Activated CD4-positive, alpha-beta memory T cell treated with anti-CD3 and anti-CD28 coated beads, Interleukin-2, amount 10 ng/mL, durations not matched to agents 7 days and 5 days (primary cell): ENCODE data around the gene PCDHGB1. TPM values are rescaled to one million over a fixed set of nuclear protein-coding genes. Genes with fewer than 3 reads are reported as not detected.
"Not testable (repeated sequence)": the region's sequence is repeated elsewhere in the genome, so short reads cannot be mapped to it uniquely, and the experiment has no call there.

Experiments used
- CTCF ChIA-PET: fragments of 350-600 bp; sonication (Branson Sonifier 250); formaldehyde crosslinking; loops from one replicate; lab custom pipeline; 2021; ENCODE audit warnings: antibody characterized with exemption, inconsistent platforms; lab: Charles Lee
- POLR2A ChIA-PET: fragments of 350-600 bp; sonication (Branson Sonifier 250); formaldehyde crosslinking; loops from one replicate; lab custom pipeline; 2021; ENCODE audit warnings: antibody characterized with exemption; lab: Charles Lee
- DNase-seq: peaks from one replicate; pipeline ENCODE4 v3.0.0-alpha.2; 2020
- H3K27ac Mint-ChIP-seq: one replicate; pipeline ENCODE4 v1.8.0; 2021; ENCODE audit warnings: mild to moderate bottlenecking, mixed read lengths
- H3K27me3 Mint-ChIP-seq: one replicate; pipeline ENCODE4 v1.8.0; 2021; ENCODE audit warnings: mixed read lengths
- H3K36me3 Mint-ChIP-seq: one replicate; pipeline ENCODE4 v1.8.0; 2021; ENCODE audit warnings: low read depth, mixed read lengths
- H3K4me1 Mint-ChIP-seq: one replicate; pipeline ENCODE4 v1.8.0; 2021; ENCODE audit warnings: mixed read lengths
- H3K4me3 Mint-ChIP-seq: one replicate; pipeline ENCODE4 v1.8.0; 2021; ENCODE audit warnings: mild to moderate bottlenecking, mixed read lengths
- H3K9me3 Mint-ChIP-seq: one replicate; pipeline ENCODE4 v1.8.0; 2021; ENCODE audit warnings: mixed read lengths
- total RNA-seq, 2 experiments: library from RNA; stranded (reverse); gene quantifications; one replicate each; pipeline ENCODE4 v1.2.3, GENCODE V29; 2021

The PCDHGB1 gene
- total RNA-seq, 2 experiments from 2014 or later, result 0.13 TPM; not detected in 1

GRCh38 chr5:141373673-141374317 lies 23.9 kb downstream of the PCDHGB1 start, which contains the start of gene PCDHGA6:
PCDHGA6 (plus strand) TSS chr5:141373891; CDS start chr5:141374084, 193 bp downstream.
- ChIA-PET CTCF (interaction anchor here (1.2 kb wide), 1 partner anchor 54 kb away, joined by 3 read pairs; no protein-coding TSS in a partner anchor), POLR2A (no interaction called here)
- Mint-ChIP-seq H3K4me1 (no peaks in the 10 kb centered on the region), H3K4me3 (peak within 1 kb of the TSS; percentile 16), H3K36me3 (peaks cover 11% of the 10 kb centered on the region), H3K27ac (no peak within 1 kb of the TSS), H3K9me3 (peaks cover 19% of the 10 kb centered on the region), H3K27me3 (peaks cover 29% of the 10 kb centered on the region)
- no peak for DNase-seq

GRCh38 chr5:141374627-141375026 lies 24.7 kb downstream of the PCDHGB1 start:
- no peaks in the 10 kb centered on the region for H3K4me1 Mint-ChIP-seq
- ChIA-PET POLR2A (no interaction called here), CTCF (no interaction called here)
- H3K27ac Mint-ChIP-seq, result no peak overlapping the region
- H3K4me3 Mint-ChIP-seq, result no peak overlapping the region
- H3K9me3 Mint-ChIP-seq, result peaks cover 19% of the 10 kb centered on the region
- no peak for DNase-seq
- peaks cover 25% of the 10 kb centered on the region for H3K27me3 Mint-ChIP-seq
- peaks cover 11% of the 10 kb centered on the region for H3K36me3 Mint-ChIP-seq

DNA sequence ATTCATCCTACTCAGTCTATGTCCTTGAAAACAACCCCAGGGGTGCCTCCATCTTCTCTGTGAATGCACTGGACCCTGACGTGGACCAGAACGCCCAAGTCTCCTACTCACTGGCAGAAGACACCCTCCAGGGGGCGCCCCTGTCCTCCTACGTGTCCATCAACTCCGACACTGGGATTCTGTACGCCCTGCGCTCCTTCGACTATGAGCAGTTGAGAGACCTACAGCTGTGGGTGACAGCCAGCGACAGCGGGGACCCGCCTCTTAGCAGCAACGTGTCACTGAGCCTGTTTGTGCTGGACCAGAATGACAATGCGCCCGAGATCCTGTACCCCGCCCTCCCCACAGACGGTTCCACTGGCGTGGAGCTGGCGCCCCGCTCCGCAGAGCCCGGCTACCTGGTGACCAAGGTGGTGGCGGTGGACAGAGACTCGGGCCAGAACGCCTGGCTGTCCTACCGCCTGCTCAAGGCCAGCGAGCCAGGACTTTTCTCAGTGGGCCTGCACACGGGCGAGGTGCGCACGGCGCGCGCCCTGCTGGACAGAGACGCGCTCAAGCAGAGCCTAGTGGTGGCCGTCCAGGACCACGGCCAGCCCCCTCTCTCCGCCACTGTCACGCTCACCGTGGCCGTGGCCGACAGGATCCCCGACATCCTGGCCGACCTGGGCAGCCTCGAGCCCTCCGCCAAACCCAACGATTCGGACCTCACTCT lies 25.7 kb downstream of the PCDHGB1 start:
- peaks cover 19% of the 10 kb centered on the region for H3K9me3 Mint-ChIP-seq
- peaks cover 17% of the 10 kb centered on the region for H3K27me3 Mint-ChIP-seq
- DNase-seq, H3K4me3 Mint-ChIP-seq, H3K27ac Mint-ChIP-seq, H3K4me1 Mint-ChIP-seq, POLR2A ChIA-PET: not testable (repeated sequence)
- peaks cover 11% of the 10 kb centered on the region for H3K36me3 Mint-ChIP-seq
- CTCF ChIA-PET, result interaction anchor here (0.7 kb wide), 1 partner anchor 100 kb away, joined by 4 read pairs; no protein-coding TSS in a partner anchor

DNA sequence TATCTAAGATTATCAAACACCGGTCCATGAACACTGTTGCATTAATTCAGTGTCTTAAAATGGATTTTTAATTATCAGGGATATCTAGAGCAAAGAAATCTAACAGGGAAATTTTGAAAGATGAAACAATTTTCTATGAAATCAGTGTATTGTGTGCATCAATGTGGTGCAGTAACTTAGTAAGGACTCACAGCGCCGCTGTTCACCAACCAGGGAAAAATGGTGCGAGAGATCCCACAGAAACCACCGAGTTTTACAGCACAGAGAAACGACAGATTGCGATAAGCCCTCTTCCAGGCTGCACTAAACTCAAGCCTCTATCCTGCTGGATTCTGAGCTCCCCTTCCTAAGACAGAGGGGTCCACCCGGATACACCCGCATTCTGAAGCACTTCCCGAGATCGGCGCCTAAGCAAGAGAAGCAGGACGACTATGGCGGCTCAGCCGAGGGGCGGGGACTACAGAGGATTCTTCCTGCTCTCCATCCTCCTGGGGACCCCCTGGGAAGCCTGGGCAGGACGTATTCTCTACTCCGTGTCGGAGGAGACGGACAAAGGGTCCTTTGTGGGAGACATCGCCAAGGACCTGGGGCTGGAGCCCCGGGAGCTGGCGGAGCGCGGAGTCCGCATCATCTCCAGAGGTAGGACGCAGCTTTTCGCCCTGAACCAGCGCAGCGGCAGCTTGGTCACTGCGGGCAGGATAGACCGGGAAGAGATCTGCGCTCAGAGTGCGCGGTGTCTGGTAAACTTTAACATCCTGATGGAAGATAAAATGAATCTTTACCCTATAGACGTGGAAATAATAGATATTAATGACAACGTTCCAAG lies 32.8 kb downstream of the PCDHGB1 start, which contains the start of gene PCDHGA7:
TSS of gene PCDHGA7 (plus strand) at position 274 of the 826 bp plus-strand sequence. CDS start at position 432, 158 bp downstream.
- Mint-ChIP-seq H3K4me3 (peak within 1 kb of the TSS; percentile 46), H3K36me3 (no peaks in the 10 kb centered on the region), H3K9me3 (peaks cover 8% of the 10 kb centered on the region), H3K4me1 (no peaks in the 10 kb centered on the region), H3K27ac (no peak within 1 kb of the TSS), H3K27me3 (peaks cover 31% of the 10 kb centered on the region)
- DNase-seq, result no peak
- ChIA-PET CTCF (interaction anchor here (1.1 kb wide), 1 partner anchor 16 kb away, joined by 4 read pairs; no protein-coding TSS in a partner anchor), POLR2A (no interaction called here)

DNA sequence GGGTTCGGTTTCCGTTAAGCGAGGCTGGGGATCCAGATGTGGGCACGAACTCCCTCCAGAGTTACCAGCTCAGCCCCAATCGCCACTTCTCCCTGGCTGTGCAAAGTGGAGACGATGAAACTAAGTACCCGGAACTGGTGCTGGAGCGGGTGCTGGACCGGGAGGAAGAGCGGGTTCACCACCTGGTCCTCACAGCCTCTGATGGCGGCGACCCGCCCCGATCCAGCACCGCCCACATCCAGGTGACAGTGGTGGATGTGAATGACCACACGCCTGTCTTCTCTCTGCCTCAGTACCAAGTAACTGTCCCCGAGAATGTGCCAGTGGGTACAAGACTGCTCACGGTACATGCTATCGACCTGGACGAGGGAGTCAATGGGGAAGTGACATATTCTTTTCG lies 33.4 kb downstream of the PCDHGB1 start:
- H3K4me3 Mint-ChIP-seq, result no peak overlapping the region
- no peak for DNase-seq
- peaks cover under 1% of the 10 kb centered on the region for H3K36me3 Mint-ChIP-seq
- CTCF ChIA-PET, result interaction anchor here (1.1 kb wide), 1 partner anchor 16 kb away, joined by 4 read pairs; no protein-coding TSS in a partner anchor
- POLR2A ChIA-PET, result no interaction called here
- H3K9me3 Mint-ChIP-seq, result peaks cover 9% of the 10 kb centered on the region
- peaks cover 31% of the 10 kb centered on the region for H3K27me3 Mint-ChIP-seq
- no peak overlapping the region for H3K27ac Mint-ChIP-seq
- no peaks in the 10 kb centered on the region for H3K4me1 Mint-ChIP-seq

DNA sequence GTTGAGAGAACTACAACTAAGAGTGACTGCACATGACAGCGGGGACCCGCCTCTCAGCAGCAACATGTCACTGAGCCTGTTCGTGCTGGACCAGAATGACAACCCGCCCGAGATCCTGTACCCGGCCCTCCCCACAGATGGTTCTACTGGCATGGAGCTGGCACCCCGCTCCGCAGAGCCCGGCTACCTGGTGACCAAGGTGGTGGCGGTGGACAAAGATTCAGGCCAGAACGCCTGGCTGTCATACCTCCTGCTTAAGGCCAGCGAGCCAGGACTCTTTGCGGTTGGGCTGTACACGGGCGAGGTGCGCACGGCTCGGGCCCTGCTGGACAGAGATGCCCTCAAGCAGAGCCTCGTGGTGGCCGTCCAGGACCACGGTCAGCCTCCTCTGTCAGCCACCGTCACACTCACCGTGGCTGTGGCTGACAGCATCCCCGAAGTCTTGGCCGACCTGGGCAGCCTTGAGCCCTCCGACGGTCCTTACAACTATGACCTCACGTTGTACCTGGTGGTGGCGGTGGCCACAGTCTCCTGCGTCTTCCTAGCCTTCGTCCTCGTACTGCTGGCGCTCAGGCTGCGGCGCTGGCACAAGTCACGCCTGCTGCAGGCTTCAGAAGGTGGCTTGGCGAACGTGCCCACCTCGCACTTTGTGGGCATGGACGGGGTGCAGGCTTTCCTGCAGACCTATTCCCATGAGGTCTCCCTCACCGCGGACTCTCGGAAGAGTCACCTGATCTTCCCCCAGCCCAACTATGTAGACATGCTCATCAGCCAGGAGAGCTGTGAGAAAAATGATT lies 34.8 kb downstream of the PCDHGB1 start:
- Mint-ChIP-seq H3K4me3 (no peak overlapping the region), H3K36me3 (peaks cover 3% of the 10 kb centered on the region), H3K9me3 (peaks cover 16% of the 10 kb centered on the region), H3K4me1 (no peaks in the 10 kb centered on the region), H3K27me3 (peaks cover 32% of the 10 kb centered on the region), H3K27ac (no peak overlapping the region)
- ChIA-PET POLR2A (no interaction called here), CTCF (no interaction called here)
- DNase-seq, result no peak

- Mint-ChIP-seq H3K4me3 (peak within 1 kb of the TSS; percentile 7), H3K9me3 (peaks cover 22% of the 10 kb centered on the region), H3K27me3 (peaks cover 32% of the 10 kb centered on the region)
- H3K36me3 Mint-ChIP-seq, H3K4me1 Mint-ChIP-seq, H3K27ac Mint-ChIP-seq, DNase-seq: not testable (repeated sequence)
- ChIA-PET CTCF (interaction anchor here (0.7 kb wide), 1 partner anchor 20 kb away, joined by 3 read pairs; the partner anchor contains the start of gene PCDHGB6), POLR2A (interaction anchor here (1.0 kb wide), 1 partner anchor 67 kb away, joined by 3 read pairs; the partner anchor contains the start of gene TAF7)
Measured at GRCh38 chr5:141387557-141388311, 37.8 kb downstream of the PCDHGB1 start, which contains the start of gene PCDHGB4. PCDHGB4 (plus strand) TSS chr5:141387698; CDS start chr5:141387885, 187 bp downstream.

DNA sequence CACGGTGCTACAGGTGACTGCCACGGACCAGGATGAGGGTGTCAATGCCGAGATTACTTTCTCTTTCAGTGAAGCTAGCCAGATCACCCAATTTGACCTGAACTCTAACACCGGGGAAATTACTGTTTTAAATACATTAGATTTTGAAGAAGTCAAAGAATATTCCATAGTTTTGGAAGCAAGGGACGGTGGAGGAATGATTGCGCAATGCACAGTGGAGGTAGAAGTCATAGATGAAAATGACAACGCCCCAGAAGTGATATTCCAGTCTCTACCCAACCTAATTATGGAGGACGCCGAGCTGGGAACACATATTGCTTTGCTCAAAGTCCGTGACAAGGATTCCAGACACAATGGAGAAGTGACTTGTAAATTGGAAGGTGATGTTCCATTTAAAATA lies 38.8 kb downstream of the PCDHGB1 start:
- CTCF ChIA-PET, result no interaction called here
- no peak for DNase-seq
- Mint-ChIP-seq H3K4me1 (no peaks in the 10 kb centered on the region), H3K36me3 (peaks cover 6% of the 10 kb centered on the region), H3K4me3 (no peak overlapping the region), H3K27me3 (peaks cover 27% of the 10 kb centered on the region), H3K27ac (no peak overlapping the region), H3K9me3 (peaks cover 17% of the 10 kb centered on the region)
- POLR2A ChIA-PET, result no interaction called here

- H3K9me3 Mint-ChIP-seq, result peaks cover 21% of the 10 kb centered on the region
- no peak overlapping the region for H3K27ac Mint-ChIP-seq
- POLR2A ChIA-PET, result no interaction called here
- no peak for DNase-seq
- H3K36me3 Mint-ChIP-seq, result peaks cover 6% of the 10 kb centered on the region
- peaks cover 29% of the 10 kb centered on the region for H3K27me3 Mint-ChIP-seq
- no peak overlapping the region for H3K4me3 Mint-ChIP-seq
- H3K4me1 Mint-ChIP-seq, result no peaks in the 10 kb centered on the region
- CTCF ChIA-PET, result interaction anchor here (1.6 to 1.7 kb wide), 2 partner anchors 16 to 135 kb away, joined by 4 to 5 read pairs; no protein-coding TSS in a partner anchor
Measured at GRCh38 chr5:141389153-141390042, 39.5 kb downstream of the PCDHGB1 start.

DNA sequence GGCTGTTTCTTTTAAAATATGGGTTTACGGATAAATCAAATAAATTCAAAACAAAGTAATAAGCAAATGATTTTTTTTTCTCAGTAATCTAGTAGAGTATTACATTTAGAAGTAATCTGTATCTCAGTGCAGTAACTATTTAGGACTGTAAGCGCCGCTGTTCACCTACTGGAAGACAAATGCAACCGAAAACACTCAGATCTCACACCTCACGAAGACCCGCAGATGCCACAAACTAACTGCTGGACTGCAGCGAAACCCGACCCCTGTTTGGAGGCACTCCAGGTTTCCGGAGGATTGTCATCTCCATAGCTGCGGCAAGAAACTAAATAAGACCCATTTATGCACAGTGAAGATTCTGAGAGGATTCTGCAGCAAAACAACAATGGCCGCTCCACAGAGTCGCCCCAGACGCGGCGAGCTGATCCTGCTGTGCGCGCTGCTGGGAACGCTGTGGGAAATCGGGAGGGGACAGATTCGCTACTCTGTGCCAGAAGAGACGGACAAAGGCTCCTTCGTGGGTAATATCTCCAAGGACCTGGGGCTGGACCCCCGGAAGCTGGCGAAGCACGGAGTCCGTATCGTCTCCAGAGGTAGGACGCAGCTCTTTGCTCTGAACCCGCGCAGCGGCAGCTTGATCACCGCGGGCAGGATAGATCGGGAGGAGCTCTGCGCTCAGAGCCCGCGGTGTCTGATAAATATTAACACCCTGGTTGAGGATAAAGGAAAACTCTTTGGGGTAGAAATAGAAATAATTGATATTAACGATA lies 42.7 kb downstream of the PCDHGB1 start, which contains the start of gene PCDHGA8:
TSS of gene PCDHGA8 (plus strand) at position 205 of the 770 bp plus-strand sequence. CDS start at position 386, 181 bp downstream.
- Mint-ChIP-seq H3K27me3 (peaks cover 36% of the 10 kb centered on the region), H3K36me3 (peaks cover 6% of the 10 kb centered on the region), H3K9me3 (peaks cover 18% of the 10 kb centered on the region), H3K4me1 (no peaks in the 10 kb centered on the region), H3K27ac (no peak within 1 kb of the TSS), H3K4me3 (no peak within 1 kb of the TSS)
- DNase-seq, result no peak
- POLR2A ChIA-PET, result no interaction called here
- CTCF ChIA-PET, result interaction anchor here (1.4 kb wide), 1 partner anchor 20 kb away, joined by 5 read pairs; the partner anchor contains the start of gene PCDHGA10
